C4-2B (cell line): Measurements from ENCODE around the gene KIAA0753.

Experiments used
- H3K27ac ChIP-seq: fragments of 450-650 bp; 2 replicates; pipeline ENCODE4 v1.5.1; 2017
- CTCF ChIP-seq: fragments of 450-650 bp; conservative IDR thresholded peaks from 2 replicates; pipeline ENCODE4 v1.5.1; 2017; ENCODE audit warnings: mild to moderate bottlenecking
- ZFX ChIP-seq: fragments of 450-650 bp; IDR thresholded peaks from 2 replicates; pipeline ENCODE4 v1.6.1; 2017

The KIAA0753 gene

GRCh38 chr17:6638046-6638908 lies 2.2 kb downstream of the KIAA0753 start:
- H3K27ac ChIP-seq, result peak overlapping the region; percentile 90; the same call in 1 of the 2 replicates
- TF ChIP-seq CTCF (no peak), ZFX (no peak)

GRCh38 chr17:6637458-6637840 lies 3.1 kb downstream of the KIAA0753 start:
- TF ChIP-seq CTCF, result no peak
- TF ChIP-seq ZFX, result no peak
- no peak overlapping the region for H3K27ac ChIP-seq

- H3K27ac ChIP-seq, result no peak overlapping the region
- TF ChIP-seq CTCF (no peak), ZFX (no peak)
Measured at GRCh38 chr17:6636616-6637457, 3.7 kb downstream of the KIAA0753 start.

GRCh38 chr17:6636105-6636504 lies 4.4 kb downstream of the KIAA0753 start:
- TF ChIP-seq CTCF (no peak), ZFX (no peak)
- H3K27ac ChIP-seq, result no peak overlapping the region

GRCh38 chr17:6633263-6633662 lies 7.2 kb downstream of the KIAA0753 start:
- TF ChIP-seq ZFX (no peak), CTCF (no peak)
- no peak overlapping the region for H3K27ac ChIP-seq

GRCh38 chr17:6632530-6632929 lies 8.0 kb downstream of the KIAA0753 start:
- H3K27ac ChIP-seq, result no peak overlapping the region
- TF ChIP-seq CTCF, result no peak
- TF ChIP-seq ZFX, result no peak

GRCh38 chr17:6630390-6630789 lies 10.1 kb downstream of the KIAA0753 start:
- no peak overlapping the region for H3K27ac ChIP-seq

More at GRCh38 chr17:6630390-6630789, 10.1 kb downstream of the KIAA0753 start:
- TF ChIP-seq ZFX (no peak), CTCF (no peak)
